Liver (tissue), 9 donors: ENCODE measurements around the gene THBS2. TPM values are rescaled to one million over a fixed set of nuclear protein-coding genes. Genes with fewer than 3 reads are reported as not detected.

Experiments used
- DNase-seq: peaks from one replicate; pipeline ENCODE4 v3.0.0-alpha.2; 2017; ENCODE audit warnings: low spot score
- H3K27ac ChIP-seq, 2 donors: one replicate each; pipeline ENCODE4 v1.7.0; 2013; ENCODE audit warnings: inconsistent platforms in 2 of 2, low read length in 2 of 2, control low read depth in 1 of 2, low read depth in 1 of 2, mild to moderate bottlenecking in 1 of 2
- H3K27me3 ChIP-seq, 4 donors: one replicate each; pipeline versions ENCODE4 v1.6.1 to v1.7.0; 2013; ENCODE audit warnings: low read length in 3 of 4, inconsistent platforms in 1 of 4, mild to moderate bottlenecking in 1 of 4, moderate library complexity in 1 of 4; ENCODE audit not compliant: control insufficient read depth in 4 of 4, insufficient read depth in 4 of 4
- H3K36me3 ChIP-seq, 4 donors: one replicate each; pipeline versions ENCODE4 v1.6.1 to v1.7.0; 2013; ENCODE audit warnings: low read length in 3 of 4, mild to moderate bottlenecking in 3 of 4, low read depth in 1 of 4, moderate library complexity in 1 of 4; ENCODE audit not compliant: control insufficient read depth in 4 of 4, insufficient read depth in 3 of 4
- H3K4me1 ChIP-seq, 4 donors: one replicate each; pipeline versions ENCODE4 v1.6.1 to v1.7.0; 2013; ENCODE audit warnings: low read length in 3 of 4, mild to moderate bottlenecking in 3 of 4, moderate library complexity in 1 of 4; ENCODE audit not compliant: control insufficient read depth in 4 of 4, insufficient read depth in 4 of 4
- H3K4me3 ChIP-seq, 3 donors: one replicate each; pipeline versions ENCODE4 v1.6.1 to v1.7.0; 2013; ENCODE audit warnings: low read length in 3 of 3, control low read depth in 1 of 3, low read depth in 1 of 3, mild to moderate bottlenecking in 1 of 3
- H3K9ac ChIP-seq, 2 donors: one replicate each; pipeline ENCODE4 v1.7.0; 2013; ENCODE audit warnings: low read length in 2 of 2, mild to moderate bottlenecking in 2 of 2, moderate library complexity in 2 of 2, control low read depth in 1 of 2, low read depth in 1 of 2
- H3K9me3 ChIP-seq, 4 donors: one replicate each; pipeline versions ENCODE4 v1.6.1 to v1.7.0; 2013; ENCODE audit warnings: low read length in 3 of 4; ENCODE audit not compliant: control insufficient read depth in 4 of 4
- EGR1 ChIP-seq, 2 donors: IDR thresholded peaks; 2 replicates each; pipeline ENCODE4 v1.6.1; 2016 to 2018; ENCODE audit warnings: antibody characterized with exemption in 2 of 2, low read depth in 2 of 2
- FOXA1 ChIP-seq: IDR thresholded peaks from 2 replicates; pipeline ENCODE4 v1.6.1; 2016; ENCODE audit warnings: antibody characterized with exemption
- FOXA2 ChIP-seq: IDR thresholded peaks from 2 replicates; pipeline ENCODE4 v1.6.1; 2016; ENCODE audit warnings: antibody characterized with exemption
- GABPA ChIP-seq, 2 donors: IDR thresholded peaks in 1 of 2; conservative IDR thresholded peaks in 1 of 2; 2 replicates each; pipeline ENCODE4 v1.6.1; 2016; ENCODE audit warnings: antibody characterized with exemption in 2 of 2, mild to moderate bottlenecking in 1 of 2, moderate library complexity in 1 of 2
- HNF4A ChIP-seq, 2 donors: conservative IDR thresholded peaks; 2 replicates each; pipeline ENCODE4 v1.6.1; 2016; ENCODE audit warnings: antibody characterized with exemption in 2 of 2, mild to moderate bottlenecking in 2 of 2
- HNF4G ChIP-seq: IDR thresholded peaks from 2 replicates; pipeline ENCODE4 v1.6.1; 2016; ENCODE audit warnings: antibody characterized with exemption
- JUND ChIP-seq, 2 donors: IDR thresholded peaks; 2 replicates each; pipeline ENCODE4 v1.6.1; 2016; ENCODE audit warnings: antibody characterized with exemption in 2 of 2
- NR2F2 ChIP-seq: IDR thresholded peaks from 2 replicates; pipeline ENCODE4 v1.6.1; 2016; ENCODE audit warnings: antibody characterized with exemption
- RAD21 ChIP-seq, 2 donors: IDR thresholded peaks; 2 replicates each; pipeline ENCODE4 v1.6.1; 2016; ENCODE audit warnings: antibody characterized with exemption in 2 of 2, mild to moderate bottlenecking in 2 of 2
- RXRA ChIP-seq, 2 donors: IDR thresholded peaks; 2 replicates each; pipeline ENCODE4 v1.6.1; 2017 to 2018; ENCODE audit warnings: antibody characterized with exemption in 2 of 2, mild to moderate bottlenecking in 1 of 2
- SP1 ChIP-seq: IDR thresholded peaks from 2 replicates; pipeline ENCODE4 v1.6.1; 2018; ENCODE audit warnings: antibody characterized with exemption, mild to moderate bottlenecking
- TAF1 ChIP-seq: conservative IDR thresholded peaks from 2 replicates; pipeline ENCODE4 v1.6.1; 2016; ENCODE audit warnings: antibody characterized with exemption, mild to moderate bottlenecking
- YY1 ChIP-seq: IDR thresholded peaks from 2 replicates; pipeline ENCODE4 v1.6.1; 2016; ENCODE audit warnings: antibody characterized with exemption, mild to moderate bottlenecking
- WGBS: extraction: QIAGEN DNeasy Blood & Tissue Kit; methylation state at CpG from one replicate; pipeline ENCODE4 v1.1.7; 2013; 5-methylcytosine and 5-hydroxymethylcytosine counted together
- polyA plus RNA-seq, 2 donors: library from polyadenylated mRNA; stranded (reverse) in 1 of 2; unstranded in 1 of 2; fragments of 200-250 nt in 1 of 2; fragments of >200 nt in 1 of 2; fragmentation: Nextera tagmentation in 1 of 2; extraction: Ambion mirVana in 1 of 2; gene quantifications; one replicate each; pipeline versions ENCODE4 v1.2.1 to v1.2.3, GENCODE V29; 2013 to 2015
- total RNA-seq, 2 donors: library from RNA; depleted of rRNA; stranded (reverse); fragments of >200 nt; gene quantifications; one replicate each; pipeline ENCODE4 v1.2.3, GENCODE V29; 2014
- TF ChIP-seq, protein P1 (sequence below): fragments of 150-350 bp; IDR thresholded peaks from 2 replicates; pipeline ENCODE4 v1.5.1; 2017; ENCODE audit warnings: improper control_type of control experiment, low read depth, low read length; ENCODE audit not compliant: missing input control
- TF ChIP-seq, protein P2 (sequence below): IDR thresholded peaks from 2 replicates; pipeline ENCODE4 v1.6.1; 2016; ENCODE audit warnings: antibody characterized with exemption, mild to moderate bottlenecking
- TF ChIP-seq, protein P3 (sequence below): IDR thresholded peaks from 2 replicates; pipeline ENCODE4 v1.6.1; 2016; ENCODE audit warnings: antibody characterized with exemption
- TF ChIP-seq, protein P4 (sequence below): IDR thresholded peaks from 2 replicates; pipeline ENCODE4 v1.6.1; 2016; ENCODE audit warnings: antibody characterized with exemption
- TF ChIP-seq, protein P5 (sequence below): IDR thresholded peaks from 2 replicates; pipeline ENCODE4 v1.6.1; 2016; ENCODE audit warnings: antibody characterized with exemption
- donor health status: healthy.
- donor health status: healthy.
- donor health status: healthy.
- donor health status: healthy.
- donor health status: healthy.

The THBS2 gene
- total and polyA plus RNA-seq, 4 donors, result 0.35 to 7.6 (median 6.2) TPM

DNA sequence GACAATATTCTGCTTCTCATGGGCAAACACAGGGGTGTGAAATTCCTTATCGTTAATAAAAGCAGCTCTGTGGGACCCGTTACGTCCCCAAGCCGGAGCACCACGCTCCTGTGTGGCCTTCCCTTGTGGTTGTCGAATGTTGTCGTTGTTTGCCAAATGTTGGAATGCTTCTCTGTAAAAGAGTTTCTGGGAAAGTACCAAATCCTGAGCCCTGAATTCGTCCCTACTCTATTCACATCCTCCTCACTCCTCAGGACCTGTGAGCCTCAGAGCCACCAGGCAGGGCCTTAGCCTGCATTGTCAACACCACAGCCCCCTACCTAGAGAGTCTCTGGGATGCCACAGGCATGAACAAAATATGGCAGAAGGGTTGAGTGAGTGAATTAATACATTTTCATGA lies 64.0 kb downstream of the THBS2 start:
- TF ChIP-seq RXRA (IDR thresholded peaks at IDR 0.05) (no peak), RAD21 (IDR thresholded peaks at IDR 0.05) (no peak), YY1 (no peak), FOXA2 (no peak), JUND (IDR thresholded peaks at IDR 0.05) (no peak), HNF4A (conservative IDR thresholded peaks at IDR 0.05) (no peak), NR2F2 (no peak), SP1 (no peak), EGR1 (IDR thresholded peaks at IDR 0.05; ENCODE audit: low read depth in 2 of 2) (no peak), TAF1 (no peak), HNF4G (no peak), GABPA (IDR thresholded peaks at IDR 0.05 in 1 of 2, conservative IDR thresholded peaks at IDR 0.05 in 1 of 2) (no peak), FOXA1 (no peak)
- TF ChIP-seq, protein P1, sequence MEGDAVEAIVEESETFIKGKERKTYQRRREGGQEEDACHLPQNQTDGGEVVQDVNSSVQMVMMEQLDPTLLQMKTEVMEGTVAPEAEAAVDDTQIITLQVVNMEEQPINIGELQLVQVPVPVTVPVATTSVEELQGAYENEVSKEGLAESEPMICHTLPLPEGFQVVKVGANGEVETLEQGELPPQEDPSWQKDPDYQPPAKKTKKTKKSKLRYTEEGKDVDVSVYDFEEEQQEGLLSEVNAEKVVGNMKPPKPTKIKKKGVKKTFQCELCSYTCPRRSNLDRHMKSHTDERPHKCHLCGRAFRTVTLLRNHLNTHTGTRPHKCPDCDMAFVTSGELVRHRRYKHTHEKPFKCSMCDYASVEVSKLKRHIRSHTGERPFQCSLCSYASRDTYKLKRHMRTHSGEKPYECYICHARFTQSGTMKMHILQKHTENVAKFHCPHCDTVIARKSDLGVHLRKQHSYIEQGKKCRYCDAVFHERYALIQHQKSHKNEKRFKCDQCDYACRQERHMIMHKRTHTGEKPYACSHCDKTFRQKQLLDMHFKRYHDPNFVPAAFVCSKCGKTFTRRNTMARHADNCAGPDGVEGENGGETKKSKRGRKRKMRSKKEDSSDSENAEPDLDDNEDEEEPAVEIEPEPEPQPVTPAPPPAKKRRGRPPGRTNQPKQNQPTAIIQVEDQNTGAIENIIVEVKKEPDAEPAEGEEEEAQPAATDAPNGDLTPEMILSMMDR, result no peak
- TF ChIP-seq, protein P2, sequence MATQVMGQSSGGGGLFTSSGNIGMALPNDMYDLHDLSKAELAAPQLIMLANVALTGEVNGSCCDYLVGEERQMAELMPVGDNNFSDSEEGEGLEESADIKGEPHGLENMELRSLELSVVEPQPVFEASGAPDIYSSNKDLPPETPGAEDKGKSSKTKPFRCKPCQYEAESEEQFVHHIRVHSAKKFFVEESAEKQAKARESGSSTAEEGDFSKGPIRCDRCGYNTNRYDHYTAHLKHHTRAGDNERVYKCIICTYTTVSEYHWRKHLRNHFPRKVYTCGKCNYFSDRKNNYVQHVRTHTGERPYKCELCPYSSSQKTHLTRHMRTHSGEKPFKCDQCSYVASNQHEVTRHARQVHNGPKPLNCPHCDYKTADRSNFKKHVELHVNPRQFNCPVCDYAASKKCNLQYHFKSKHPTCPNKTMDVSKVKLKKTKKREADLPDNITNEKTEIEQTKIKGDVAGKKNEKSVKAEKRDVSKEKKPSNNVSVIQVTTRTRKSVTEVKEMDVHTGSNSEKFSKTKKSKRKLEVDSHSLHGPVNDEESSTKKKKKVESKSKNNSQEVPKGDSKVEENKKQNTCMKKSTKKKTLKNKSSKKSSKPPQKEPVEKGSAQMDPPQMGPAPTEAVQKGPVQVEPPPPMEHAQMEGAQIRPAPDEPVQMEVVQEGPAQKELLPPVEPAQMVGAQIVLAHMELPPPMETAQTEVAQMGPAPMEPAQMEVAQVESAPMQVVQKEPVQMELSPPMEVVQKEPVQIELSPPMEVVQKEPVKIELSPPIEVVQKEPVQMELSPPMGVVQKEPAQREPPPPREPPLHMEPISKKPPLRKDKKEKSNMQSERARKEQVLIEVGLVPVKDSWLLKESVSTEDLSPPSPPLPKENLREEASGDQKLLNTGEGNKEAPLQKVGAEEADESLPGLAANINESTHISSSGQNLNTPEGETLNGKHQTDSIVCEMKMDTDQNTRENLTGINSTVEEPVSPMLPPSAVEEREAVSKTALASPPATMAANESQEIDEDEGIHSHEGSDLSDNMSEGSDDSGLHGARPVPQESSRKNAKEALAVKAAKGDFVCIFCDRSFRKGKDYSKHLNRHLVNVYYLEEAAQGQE, result no peak
- TF ChIP-seq, protein P3, sequence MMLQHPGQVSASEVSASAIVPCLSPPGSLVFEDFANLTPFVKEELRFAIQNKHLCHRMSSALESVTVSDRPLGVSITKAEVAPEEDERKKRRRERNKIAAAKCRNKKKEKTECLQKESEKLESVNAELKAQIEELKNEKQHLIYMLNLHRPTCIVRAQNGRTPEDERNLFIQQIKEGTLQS, result no peak
- TF ChIP-seq, protein P4, sequence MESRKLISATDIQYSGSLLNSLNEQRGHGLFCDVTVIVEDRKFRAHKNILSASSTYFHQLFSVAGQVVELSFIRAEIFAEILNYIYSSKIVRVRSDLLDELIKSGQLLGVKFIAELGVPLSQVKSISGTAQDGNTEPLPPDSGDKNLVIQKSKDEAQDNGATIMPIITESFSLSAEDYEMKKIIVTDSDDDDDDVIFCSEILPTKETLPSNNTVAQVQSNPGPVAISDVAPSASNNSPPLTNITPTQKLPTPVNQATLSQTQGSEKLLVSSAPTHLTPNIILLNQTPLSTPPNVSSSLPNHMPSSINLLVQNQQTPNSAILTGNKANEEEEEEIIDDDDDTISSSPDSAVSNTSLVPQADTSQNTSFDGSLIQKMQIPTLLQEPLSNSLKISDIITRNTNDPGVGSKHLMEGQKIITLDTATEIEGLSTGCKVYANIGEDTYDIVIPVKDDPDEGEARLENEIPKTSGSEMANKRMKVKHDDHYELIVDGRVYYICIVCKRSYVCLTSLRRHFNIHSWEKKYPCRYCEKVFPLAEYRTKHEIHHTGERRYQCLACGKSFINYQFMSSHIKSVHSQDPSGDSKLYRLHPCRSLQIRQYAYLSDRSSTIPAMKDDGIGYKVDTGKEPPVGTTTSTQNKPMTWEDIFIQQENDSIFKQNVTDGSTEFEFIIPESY, result no peak
- TF ChIP-seq, protein P5, sequence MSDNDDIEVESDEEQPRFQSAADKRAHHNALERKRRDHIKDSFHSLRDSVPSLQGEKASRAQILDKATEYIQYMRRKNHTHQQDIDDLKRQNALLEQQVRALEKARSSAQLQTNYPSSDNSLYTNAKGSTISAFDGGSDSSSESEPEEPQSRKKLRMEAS, result no peak

More for the DNA sequence above, 64.0 kb downstream of the THBS2 start:
- Histone ChIP-seq H3K9ac (no peak overlapping the region), H3K4me1 (no peaks in the 10 kb centered on the region), H3K9me3 (no peaks in the 10 kb centered on the region), H3K4me3 (no peak overlapping the region), H3K36me3 (no peaks in the 10 kb centered on the region), H3K27ac (peak overlapping the region in 1 of 2 donors; percentile 38), H3K27me3 (no peaks in the 10 kb centered on the region)
- no peak for DNase-seq
- WGBS, result 61% methylated on average over 8 of the region's 8 CpGs
